Stimulated activated CD8-positive, alpha-beta memory T cell treated with anti-CD3 and anti-CD28 coated beads, Interleukin-4, amount 100 ng/mL, for 1 hour (primary cell): ENCODE results near the gene CHST13.

Experiments used
- DNase-seq, 2 donors: peaks; one replicate each; pipeline ENCODE4 v3.0.0-alpha.2; 2020; ENCODE audit warnings: low read depth in 2 of 2, low spot score in 1 of 2

Gene CHST13

GRCh38 chr3:126487151-126487771, 36.7 kb upstream of the CHST13 start:
- no peak for DNase-seq

GRCh38 chr3:126488185-126488584, 35.8 kb upstream of the CHST13 start:
- no peak for DNase-seq

GRCh38 chr3:126488886-126489569, 34.9 kb upstream of the CHST13 start:
- no peak for DNase-seq

GRCh38 chr3:126490619-126491018, 33.3 kb upstream of the CHST13 start:
- DNase-seq, result no peak

- no peak for DNase-seq
These were observed 32.5 kb upstream of the CHST13 start for GRCh38 chr3:126491221-126492013.

- no peak for DNase-seq
These were observed 30.9 kb upstream of the CHST13 start for GRCh38 chr3:126493051-126493450.

- no peak for DNase-seq
These were observed 30.2 kb upstream of the CHST13 start for GRCh38 chr3:126493739-126494138.

GRCh38 chr3:126494204-126494969, 29.6 kb upstream of the CHST13 start:
- no peak for DNase-seq

- DNase-seq, result no peak
These were observed 29.1 kb upstream of the CHST13 start for GRCh38 chr3:126494970-126495230.

- DNase-seq, result no peak
These were observed 28.2 kb upstream of the CHST13 start for GRCh38 chr3:126495786-126496185.

- no peak for DNase-seq
These were observed 26.8 kb upstream of the CHST13 start for GRCh38 chr3:126496894-126497850.

GRCh38 chr3:126497956-126498355, 26.0 kb upstream of the CHST13 start:
- DNase-seq, result no peak

GRCh38 chr3:126498461-126498860, 25.5 kb upstream of the CHST13 start:
- no peak for DNase-seq

GRCh38 chr3:126498929-126499328, 25.0 kb upstream of the CHST13 start:
- no peak for DNase-seq

- no peak for DNase-seq
These were observed 24.6 kb upstream of the CHST13 start for GRCh38 chr3:126499401-126499800.

GRCh38 chr3:126500016-126500415, 23.9 kb upstream of the CHST13 start:
- no peak for DNase-seq

GRCh38 chr3:126501054-126501453, 22.9 kb upstream of the CHST13 start:
- DNase-seq, result no peak

- DNase-seq, result no peak
These were observed 22.2 kb upstream of the CHST13 start for GRCh38 chr3:126501736-126502135.

- no peak for DNase-seq
These were observed 21.3 kb upstream of the CHST13 start for GRCh38 chr3:126502656-126503055.

- DNase-seq, result no peak
These were observed 20.3 kb upstream of the CHST13 start for GRCh38 chr3:126503701-126504100.

- DNase-seq, result no peak
These were observed 16.1 kb upstream of the CHST13 start for GRCh38 chr3:126507886-126508285.
